ENCODE data around the gene ERLEC1. TPM values are rescaled to one million over a fixed set of nuclear protein-coding genes. Genes with fewer than 3 reads are reported as not detected.

The ERLEC1 gene
- total and polyA plus RNA-seq, 2 of the 4 experiments (the other 2 are of a cell fraction): 40.3 to 53.4 TPM

DNA sequence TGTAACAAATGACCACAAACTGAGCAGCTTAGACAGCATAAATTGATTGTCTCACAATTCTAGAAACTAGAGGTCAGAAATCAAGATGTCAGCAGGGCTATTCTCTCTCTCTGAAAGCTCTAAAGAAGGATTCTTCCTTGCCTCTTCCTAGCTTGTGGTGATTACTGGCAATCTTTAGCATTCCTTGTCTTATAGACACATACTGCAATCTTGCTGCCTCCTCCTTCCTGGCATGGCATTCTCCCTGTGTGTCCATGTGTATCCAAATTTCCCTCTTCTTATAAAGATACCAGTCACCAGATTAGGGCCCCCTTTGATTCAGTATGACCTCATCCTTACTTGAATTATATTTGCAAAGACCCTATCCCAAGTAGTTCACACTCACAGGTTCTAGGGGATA is 2.4 kb upstream of the ERLEC1 start:
- H3K4me3 ChIP-seq (ENCODE audit: insufficient read depth, low read depth, low read length): no peak overlapping the region
- H4K91ac ChIP-seq (ENCODE audit: insufficient read depth, low read depth, low read length): no peak overlapping the region
- peaks cover 42 to 67% of the 10 kb centered on the region in 2 experiments for H3K79me1 ChIP-seq (ENCODE audit: low read depth in 1 of 2, low read length in 2 of 2)
- no peak overlapping the region for H3K14ac ChIP-seq (replicated peaks; ENCODE audit: low read depth, low read length)
- no TSS peak for BruUV-seq (replicated peaks)
- POLR2A ChIA-PET (ENCODE audit: unreplicated experiment): no interaction called here
- no peaks in the 10 kb centered on the region for H3K9me3 ChIP-seq (ENCODE audit: control insufficient read depth, insufficient read depth, low read length)
- peaks cover 4% of the 10 kb centered on the region for H3K36me3 ChIP-seq (ENCODE audit: control insufficient read depth, insufficient read depth, low read length)
- H4K20me1 ChIP-seq (ENCODE audit: insufficient read depth, low read length): peaks cover 16% of the 10 kb centered on the region; the same call in 1 of the 2 replicates
- no peaks in the 10 kb centered on the region for H3K27me3 ChIP-seq (ENCODE audit: control insufficient read depth, insufficient read depth, low read length)
- no peak overlapping the region for H3K18ac ChIP-seq (ENCODE audit: low read depth, low read length)
- no peak overlapping the region for H3K9ac ChIP-seq (ENCODE audit: low read depth, low read length)
- no peak overlapping the region for H2BK15ac ChIP-seq (ENCODE audit: low read depth, low read length)
- CTCF ChIA-PET: no interaction called here
- H2AK9ac ChIP-seq (replicated peaks; ENCODE audit: low read depth, low read length, poor library complexity): no peak overlapping the region
- no peak overlapping the region for H4K8ac ChIP-seq (ENCODE audit: low read depth in 2 of 2, low read length in 2 of 2)
- no peak overlapping the region for H4K5ac ChIP-seq (ENCODE audit: low read depth, low read length)
- TF ChIP-seq RCOR1 (IDR thresholded peaks at IDR 0.05; ENCODE audit: insufficient replicate concordance, low read length) (no peak), NFE2L2 (IDR thresholded peaks at IDR 0.05; ENCODE audit: low read depth, low read length) (no peak), CHD1 (IDR thresholded peaks at IDR 0.05; ENCODE audit: low read depth, low read length) (no peak), MXI1 (IDR thresholded peaks at IDR 0.05; ENCODE audit: borderline replicate concordance, low read depth, low read length) (no peak), FOS (IDR thresholded peaks at IDR 0.05; ENCODE audit: low read depth, low read length) (no peak), MAFK (IDR thresholded peaks at IDR 0.05; ENCODE audit: low read depth, low read length) (no peak)
- TF ChIP-seq, protein P1, sequence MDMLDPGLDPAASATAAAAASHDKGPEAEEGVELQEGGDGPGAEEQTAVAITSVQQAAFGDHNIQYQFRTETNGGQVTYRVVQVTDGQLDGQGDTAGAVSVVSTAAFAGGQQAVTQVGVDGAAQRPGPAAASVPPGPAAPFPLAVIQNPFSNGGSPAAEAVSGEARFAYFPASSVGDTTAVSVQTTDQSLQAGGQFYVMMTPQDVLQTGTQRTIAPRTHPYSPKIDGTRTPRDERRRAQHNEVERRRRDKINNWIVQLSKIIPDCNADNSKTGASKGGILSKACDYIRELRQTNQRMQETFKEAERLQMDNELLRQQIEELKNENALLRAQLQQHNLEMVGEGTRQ (IDR thresholded peaks at IDR 0.05; ENCODE audit: low read depth, low read length): no peak
- H3K27ac ChIP-seq (ENCODE audit: insufficient read depth, low read length): no peak overlapping the region
- H3K9me1 ChIP-seq (ENCODE audit: insufficient read depth, low read length): peaks cover 6% of the 10 kb centered on the region
- H3K4me1 ChIP-seq (ENCODE audit: control insufficient read depth, insufficient read depth, low read length): peaks cover 8% of the 10 kb centered on the region
- no peak overlapping the region for H2BK20ac ChIP-seq (ENCODE audit: low read depth, low read length)
- no peak overlapping the region for H3K56ac ChIP-seq (ENCODE audit: extremely low read depth, insufficient read depth, low read length)
- intact Hi-C loops (cut with micrococcal nuclease): no loop called here
- H2BK120ac ChIP-seq (ENCODE audit: low read depth, low read length): no peak overlapping the region
- H2AFZ ChIP-seq (replicated peaks; ENCODE audit: low read length, poor library complexity): no peak overlapping the region
- H2BK5ac ChIP-seq (ENCODE audit: low read depth, low read length, poor library complexity, severe bottlenecking): no peak overlapping the region
- H3K4ac ChIP-seq (ENCODE audit: low read depth, low read length): no peak overlapping the region
- in situ Hi-C loops (cut with MboI; ENCODE audit: low sequenced_read_pairs): no loop called here
- no peak for ATAC-seq (ENCODE audit: low read depth)
- H3K23ac ChIP-seq (ENCODE audit: low read depth, low read length): 0 out of 2 replicates have a peak overlapping the region, but pooled peaks have one; percentile 18
- H2AK5ac ChIP-seq (ENCODE audit: low read depth, low read length): no peak overlapping the region
- H3K4me2 ChIP-seq (ENCODE audit: low read depth, low read length): peak overlapping the region; percentile 53
- DNase-seq: peak; percentile 40
- dilution Hi-C loops (cut with HindIII; ENCODE audit: low sequenced_read_pairs, unreplicated experiment): no loop called here
